ENCODE data around the gene MYEOV. TPM values are rescaled to one million over a fixed set of nuclear protein-coding genes. Genes with fewer than 3 reads are reported as not detected.

The MYEOV gene
- total and polyA plus RNA-seq, 10 of the 15 experiments (the other 5 are each of a cell fraction or from before 2014, with no cell fraction given) = 0.05 to 0.40 (median 0.26) TPM; not detected in 3

DNA sequence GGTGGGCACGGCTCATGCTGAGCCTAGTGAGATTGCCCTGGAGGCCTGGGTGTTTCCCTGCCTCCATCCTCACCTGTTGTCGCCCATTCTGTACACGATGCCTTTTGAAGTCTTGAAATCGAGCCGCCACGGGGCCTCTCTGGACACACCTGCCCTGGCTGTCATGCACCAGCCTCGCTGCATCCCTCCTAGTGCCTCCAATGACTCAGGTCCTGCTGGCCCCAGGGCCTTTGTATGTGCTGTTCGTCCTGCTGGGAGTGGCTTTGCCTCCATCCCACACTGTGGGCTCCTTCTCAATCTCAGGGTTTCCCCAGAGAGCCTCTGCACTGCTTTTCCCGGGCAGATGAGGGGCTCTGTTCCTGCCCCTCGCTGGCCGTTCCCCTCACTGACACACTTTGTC lies 8.9 kb upstream of the MYEOV start:
- 53% methylated on average over 10 of the region's 11 CpGs for WGBS (ENCODE audit: insufficient coverage, insufficient replicate concordance, low lambda C conversion rate, missing lambda C conversion rate)
- intact Hi-C loops (cut with micrococcal nuclease; ENCODE audit: unreplicated experiment) (no loop called here), in situ Hi-C loops (cut with MboI) (no loop called here)
- H4K20me1 ChIP-seq (ENCODE audit: control insufficient read depth, insufficient read depth) = no peaks in the 10 kb centered on the region
- FAIRE-seq (no peak), ATAC-seq (no peak), DNase-seq (ENCODE audit: low read depth, low spot score) (no peak)
- no peak overlapping the region for H3K27ac ChIP-seq (ENCODE audit: control insufficient read depth, insufficient read depth)
- ChIA-PET RAD21 (ENCODE audit: unreplicated experiment) (no interaction called here), POLR2A (no interaction called here), CTCF (no interaction called here), SMC1A (ENCODE audit: uncharacterized antibody, unreplicated experiment) (interaction anchor here (1.1 kb wide), 1 partner anchor 154 kb away, joined by 3 read pairs; no protein-coding TSS in a partner anchor)
- no peaks in the 10 kb centered on the region for H3K36me3 ChIP-seq (ENCODE audit: control insufficient read depth in 2 of 2, insufficient read depth in 2 of 2, low read length in 1 of 2)
- no peaks in the 10 kb centered on the region for H3K4me1 ChIP-seq (ENCODE audit: control insufficient read depth, insufficient read depth, low read length)
- no peaks in the 10 kb centered on the region; a peak in 1 of 4 replicates for H3K27me3 ChIP-seq (replicated peaks in 1 of 2; ENCODE audit: control insufficient read depth in 2 of 2, insufficient read depth in 2 of 2, low read length in 1 of 2)
- H3K9ac ChIP-seq (ENCODE audit: control insufficient read depth, insufficient read depth, low read length) = no peak overlapping the region
- no peak overlapping the region for H3K4me3 ChIP-seq
- H3K9me3 ChIP-seq (replicated peaks; ENCODE audit: control insufficient read depth, insufficient read depth, low read length) = no peaks in the 10 kb centered on the region; the same call in 2 of the 3 replicates
- H3K4me2 ChIP-seq (ENCODE audit: control insufficient read depth, insufficient read depth) = no peak overlapping the region
- H3K79me2 ChIP-seq (ENCODE audit: control insufficient read depth, insufficient read depth, low read length) = no peaks in the 10 kb centered on the region
- no TSS peak for BruUV-seq (replicated peaks)
- H2AFZ ChIP-seq (ENCODE audit: control insufficient read depth, low read depth, low read length) = no peak overlapping the region
- TF ChIP-seq CHD2 (IDR thresholded peaks at IDR 0.05; ENCODE audit: borderline replicate concordance, low read depth, low read length) = no peak

DNA sequence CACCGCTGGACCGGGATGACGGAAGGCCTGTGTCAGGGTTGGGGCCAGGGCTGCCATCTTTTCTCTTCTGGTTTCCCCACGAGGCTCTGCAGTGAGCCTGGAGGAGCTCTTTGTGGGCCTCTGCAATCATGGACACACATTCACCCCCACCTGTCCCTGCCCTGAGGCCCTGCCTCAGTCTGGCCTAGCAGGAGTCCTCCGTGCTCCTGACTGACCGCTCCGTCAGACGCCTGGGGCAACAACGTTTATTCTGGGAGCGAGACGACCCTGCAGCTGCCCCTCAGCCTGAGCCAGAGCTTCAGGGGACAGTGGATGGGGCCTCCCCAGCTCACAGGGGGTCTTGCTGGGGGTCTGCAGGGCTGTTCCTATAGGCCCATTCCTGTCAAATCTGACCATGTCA lies 8.2 kb upstream of the MYEOV start:
- Histone ChIP-seq H2AFZ (ENCODE audit: control insufficient read depth, low read depth, low read length) (no peak overlapping the region), H3K4me1 (ENCODE audit: control insufficient read depth, insufficient read depth, low read length) (no peaks in the 10 kb centered on the region), H3K9ac (ENCODE audit: control insufficient read depth, insufficient read depth, low read length) (no peak overlapping the region), H3K4me2 (ENCODE audit: control insufficient read depth, insufficient read depth) (no peak overlapping the region), H3K9me3 (replicated peaks; ENCODE audit: control insufficient read depth, insufficient read depth, low read length) (no peaks in the 10 kb centered on the region; the same call in 2 of the 3 replicates), H4K20me1 (ENCODE audit: control insufficient read depth, insufficient read depth) (no peaks in the 10 kb centered on the region), H3K79me2 (ENCODE audit: control insufficient read depth, insufficient read depth, low read length) (no peaks in the 10 kb centered on the region), H3K36me3 (ENCODE audit: control insufficient read depth in 2 of 2, insufficient read depth in 2 of 2, low read length in 1 of 2) (no peaks in the 10 kb centered on the region), H3K27ac (ENCODE audit: control insufficient read depth, insufficient read depth) (no peak overlapping the region), H3K4me3 (no peak overlapping the region), H3K27me3 (replicated peaks in 1 of 2; ENCODE audit: control insufficient read depth in 2 of 2, insufficient read depth in 2 of 2, low read length in 1 of 2) (no peaks in the 10 kb centered on the region; a peak in 1 of 4 replicates)
- FAIRE-seq (no peak), DNase-seq (ENCODE audit: low read depth, low spot score) (no peak), ATAC-seq (no peak)
- 74% methylated on average over 11 of the region's 11 CpGs for WGBS (ENCODE audit: insufficient coverage, insufficient replicate concordance, low lambda C conversion rate, missing lambda C conversion rate)
- POLR2A ChIA-PET = interaction anchor here (0.7 kb wide), 1 partner anchor 31 kb away, joined by 3 read pairs; no protein-coding TSS in a partner anchor
- intact Hi-C loops (cut with micrococcal nuclease; ENCODE audit: unreplicated experiment) (no loop called here), in situ Hi-C loops (cut with MboI) (no loop called here)
- CTCF ChIA-PET = no interaction called here
- RAD21 ChIA-PET (ENCODE audit: unreplicated experiment) = interaction anchor here (1.4 kb wide), 1 partner anchor 26 kb away, joined by 3 read pairs; no protein-coding TSS in a partner anchor
- SMC1A ChIA-PET (ENCODE audit: uncharacterized antibody, unreplicated experiment) = interaction anchor here (1.3 kb wide), 1 partner anchor 11 kb away, joined by 3 read pairs; no protein-coding TSS in a partner anchor
- TF ChIP-seq SRF (IDR thresholded peaks at IDR 0.05; ENCODE audit: low read depth in 2 of 2, low read length in 2 of 2) = no peak
- no peak for TF ChIP-seq CHD1 (IDR thresholded peaks at IDR 0.05; ENCODE audit: low read depth, low read length)
- TF ChIP-seq YY1 (IDR thresholded peaks at IDR 0.05; ENCODE audit: low read depth, low read length) = no peak
- TF ChIP-seq BRCA1 (IDR thresholded peaks at IDR 0.05; ENCODE audit: low read depth, low read length) = no peak
- no peak for TF ChIP-seq E4F1 (IDR thresholded peaks at IDR 0.05; ENCODE audit: borderline replicate concordance, partially characterized antibody)
- TF ChIP-seq CBX3 (IDR thresholded peaks at IDR 0.05; ENCODE audit: borderline replicate concordance, low read depth) = no peak
- no peak for TF ChIP-seq KLF5 (IDR thresholded peaks at IDR 0.05; ENCODE audit: partially characterized antibody)
- no peak for TF ChIP-seq TAF1 (IDR thresholded peaks at IDR 0.05; ENCODE audit: borderline replicate concordance, low read depth, low read length)
- no peak for TF ChIP-seq NR2C2 (IDR thresholded peaks at IDR 0.05; ENCODE audit: borderline replicate concordance, control insufficient read depth, insufficient read length, low read depth)
- no peak for TF ChIP-seq MTA3 (IDR thresholded peaks at IDR 0.05; ENCODE audit: borderline replicate concordance, low read length)
- no peak for TF ChIP-seq ZNF622 (IDR thresholded peaks at IDR 0.05)
- TF ChIP-seq MYB (IDR thresholded peaks at IDR 0.05; ENCODE audit: borderline replicate concordance, low read depth, low read length) = no peak
- no peak for TF ChIP-seq NFYA (IDR thresholded peaks at IDR 0.05; ENCODE audit: borderline replicate concordance, low read depth, low read length)
- TF ChIP-seq IKZF1 (conservative IDR thresholded peaks at IDR 0.05) = no peak
- no peak for TF ChIP-seq RBBP5 (conservative IDR thresholded peaks at IDR 0.05)
- no TSS peak for BruUV-seq (replicated peaks)
